ENCODE data around the gene RPL18A. TPM values are rescaled to one million over a fixed set of nuclear protein-coding genes. Genes with fewer than 3 reads are reported as not detected.
A peak's percentile ranks its signal among the peaks of the same experiment; 100 is the strongest.

RPL18A gene
- total RNA-seq (2014; rRNA removed; shearing (Covaris generic)), result 1,269 and 1,595 TPM in 2 replicates

GRCh38 chr19:17859533-17860330 is at the start of gene RPL18A:
RPL18A (plus strand) TSS chr19:17859910; CDS start chr19:17859957, 47 bp downstream.
- peak; percentile 100 for DNase-seq (ENCODE audit: low read depth)

DNA sequence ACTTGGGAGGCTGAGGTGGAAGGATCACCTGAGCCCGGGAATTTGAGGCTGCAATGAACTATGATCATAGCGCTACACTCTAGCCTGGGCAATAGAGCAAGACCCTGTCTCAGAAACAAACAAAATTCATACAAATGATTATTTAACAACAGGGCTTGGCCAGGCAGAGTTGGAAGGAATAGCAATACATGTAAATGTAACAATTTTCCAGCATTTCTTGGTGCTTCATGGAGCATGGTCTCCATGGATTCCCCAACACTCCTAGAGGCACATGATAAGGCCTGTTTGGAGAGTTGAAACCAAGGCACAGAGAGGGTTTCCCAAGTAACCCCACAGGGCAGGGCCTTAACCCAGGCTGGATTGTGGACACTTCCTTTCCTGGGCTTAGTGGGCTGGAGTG is 48.6 kb upstream of the RPL18A start:
- no peak for DNase-seq (ENCODE audit: low read depth)

GRCh38 chr19:17811681-17812080 is 48.0 kb upstream of the RPL18A start:
- no peak for DNase-seq (ENCODE audit: low read depth)

DNA sequence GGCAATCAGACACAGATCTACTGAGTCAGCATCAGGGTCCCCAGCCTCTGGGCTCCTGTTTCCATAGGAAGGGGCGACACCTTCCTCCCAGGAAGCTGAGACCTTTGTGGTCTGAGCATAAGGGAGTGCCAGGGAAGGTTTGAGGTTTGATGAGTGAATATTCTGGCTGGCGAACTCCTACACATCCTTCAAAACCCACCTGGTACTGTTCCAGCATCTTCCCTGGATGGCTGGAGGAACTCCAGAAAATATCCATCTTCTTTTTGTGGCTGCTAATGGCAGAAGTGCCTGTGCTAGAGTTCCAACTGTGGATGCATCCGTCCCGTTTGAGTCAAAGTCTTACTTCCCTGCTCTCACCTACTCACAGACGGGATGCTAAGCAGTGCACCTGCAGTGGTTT is 47.6 kb upstream of the RPL18A start:
- no peak for DNase-seq (ENCODE audit: low read depth)

DNA sequence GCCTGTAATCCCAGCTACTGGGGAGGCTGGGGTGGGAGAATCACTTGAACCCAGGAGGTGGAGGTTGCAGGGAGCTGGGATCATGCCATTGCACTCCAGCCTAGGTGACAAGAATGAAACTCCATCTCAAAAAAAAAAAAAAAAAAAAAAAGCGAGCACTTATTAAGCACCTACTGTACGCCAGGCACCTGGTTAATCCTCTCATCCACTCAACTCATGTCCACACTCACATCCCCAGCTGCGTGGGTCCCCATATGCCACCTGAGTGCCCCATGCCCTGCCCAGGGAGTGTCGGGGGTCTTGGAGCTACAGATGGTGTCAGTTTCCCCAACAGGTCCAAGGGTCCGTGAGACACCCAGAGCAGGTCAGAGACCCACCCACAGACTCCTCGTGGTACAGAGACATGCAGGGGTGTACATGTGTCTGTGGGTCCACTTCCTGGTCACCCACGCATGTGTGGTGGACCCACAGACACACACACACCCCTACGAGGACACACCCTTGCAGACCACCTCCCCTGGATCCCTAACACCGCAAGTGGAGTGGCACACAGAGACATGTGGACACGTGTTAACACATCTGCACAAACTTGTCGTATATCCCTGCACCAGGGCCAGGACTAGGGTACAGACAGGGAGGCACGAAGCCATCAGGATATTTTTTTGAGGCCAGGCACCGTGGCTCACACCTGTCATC is 41.9 kb upstream of the RPL18A start:
- no peak for DNase-seq (ENCODE audit: low read depth)

DNA sequence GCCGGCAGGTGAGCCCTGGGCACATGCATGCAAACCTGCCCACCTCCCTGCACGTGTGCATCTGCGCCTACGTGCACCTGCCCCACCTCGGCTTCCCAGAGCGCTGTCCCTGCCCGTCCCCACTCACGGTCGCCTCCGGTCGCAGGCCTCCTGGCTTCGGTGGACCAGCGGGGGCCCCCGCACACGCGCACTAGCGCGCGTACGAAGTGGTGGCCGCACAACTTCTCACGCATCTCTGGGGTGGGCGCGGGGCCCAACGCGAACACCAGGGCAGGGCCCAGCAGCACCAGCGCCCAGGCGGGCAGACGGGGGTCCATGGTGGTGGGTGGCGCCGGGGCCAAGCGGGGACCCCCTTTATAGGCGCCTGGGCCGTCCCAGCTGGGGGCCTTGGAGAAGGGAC is 38.5 kb upstream of the RPL18A start, which contains the start of gene INSL3:
Gene INSL3 (minus strand): TSS at position 330 of the 400 bp plus-strand sequence. CDS start 13 bp downstream, at position 317.
- no peak for DNase-seq (ENCODE audit: low read depth)

- DNase-seq (ENCODE audit: low read depth), result no peak
Measured at GRCh38 chr19:17824339-17824738, 35.4 kb upstream of the RPL18A start.

- no peak for DNase-seq (ENCODE audit: low read depth)
Measured at GRCh38 chr19:17826508-17827056, 33.1 kb upstream of the RPL18A start.

- DNase-seq (ENCODE audit: low read depth), result peak; percentile 69
Measured at GRCh38 chr19:17829855-17830566, 29.7 kb upstream of the RPL18A start.

GRCh38 chr19:17830567-17831418 is 28.9 kb upstream of the RPL18A start:
- peak; percentile 78 for DNase-seq (ENCODE audit: low read depth)

DNA sequence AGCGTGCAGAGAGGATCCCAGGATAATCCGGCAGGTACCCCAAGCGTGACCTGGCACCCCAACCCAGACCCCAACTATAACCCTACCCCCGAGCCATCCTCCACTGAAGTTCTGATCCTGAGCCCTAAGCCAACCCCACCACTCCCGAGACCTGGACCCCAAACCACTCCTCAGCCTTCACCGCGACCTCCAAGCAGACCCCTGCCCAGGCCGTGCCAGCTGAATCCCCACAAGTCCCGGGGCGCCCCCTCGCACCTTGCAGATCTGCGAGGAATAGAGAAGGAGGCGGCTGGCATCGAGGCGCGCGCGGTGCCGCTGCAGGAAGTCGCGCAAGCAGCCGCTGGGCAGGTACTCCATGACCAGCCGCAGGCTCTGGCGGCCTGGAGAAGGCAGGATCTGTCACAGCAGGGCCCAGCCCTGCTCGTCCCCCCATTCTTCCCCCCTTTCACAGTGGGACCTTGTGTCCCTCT is 28.3 kb upstream of the RPL18A start:
- DNase-seq (ENCODE audit: low read depth), result no peak

- DNase-seq (ENCODE audit: low read depth), result no peak
Measured at GRCh38 chr19:17832443-17833208, 27.1 kb upstream of the RPL18A start.

DNA sequence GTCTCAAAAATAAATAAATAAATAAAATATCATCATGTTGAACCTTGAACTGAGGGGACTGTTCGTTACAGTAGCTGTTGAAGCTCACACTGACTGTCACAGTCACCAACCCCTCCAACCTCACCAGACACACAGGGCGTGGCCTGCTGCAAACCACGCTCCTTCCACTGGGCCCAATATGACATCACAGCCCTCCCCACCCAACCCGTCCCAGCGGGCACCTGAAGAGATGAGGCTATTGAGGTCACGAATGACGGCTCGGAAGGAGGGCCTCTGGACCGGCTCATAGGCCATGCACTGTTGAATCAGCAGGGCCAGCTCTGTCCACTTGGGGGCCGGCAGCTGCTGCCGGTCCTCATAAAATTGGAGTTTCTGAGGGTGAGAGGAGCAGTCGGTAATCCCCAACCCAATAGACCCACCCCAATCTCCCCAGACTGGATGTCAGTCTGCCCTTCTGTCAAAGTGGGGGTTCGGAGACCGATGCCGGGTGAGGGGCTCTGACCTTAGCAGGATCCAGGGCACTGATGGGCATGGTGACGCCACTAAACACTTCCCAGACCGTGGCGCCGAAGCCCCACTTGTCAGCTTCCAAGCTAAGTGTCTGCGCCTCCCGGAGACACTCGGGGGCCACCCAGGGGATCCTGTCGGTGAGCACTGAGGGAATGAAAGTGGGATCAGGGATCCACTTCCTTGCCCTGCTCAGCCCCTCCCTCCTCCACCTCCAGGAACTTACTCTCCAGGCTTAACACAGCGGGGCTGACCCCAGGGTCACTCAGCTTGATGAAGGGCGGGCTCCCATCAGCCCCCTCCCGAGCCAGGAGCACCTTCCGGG is 25.1 kb upstream of the RPL18A start:
- no peak for DNase-seq (ENCODE audit: low read depth)

GRCh38 chr19:17835182-17836006 is 24.3 kb upstream of the RPL18A start:
- no peak for DNase-seq (ENCODE audit: low read depth)

- DNase-seq (ENCODE audit: low read depth), result no peak
Measured at GRCh38 chr19:17836530-17836929, 23.2 kb upstream of the RPL18A start.

GRCh38 chr19:17837972-17838371 is 21.7 kb upstream of the RPL18A start:
- DNase-seq (ENCODE audit: low read depth), result no peak

GRCh38 chr19:17840019-17840418 is 19.7 kb upstream of the RPL18A start:
- DNase-seq (ENCODE audit: low read depth), result no peak

DNA sequence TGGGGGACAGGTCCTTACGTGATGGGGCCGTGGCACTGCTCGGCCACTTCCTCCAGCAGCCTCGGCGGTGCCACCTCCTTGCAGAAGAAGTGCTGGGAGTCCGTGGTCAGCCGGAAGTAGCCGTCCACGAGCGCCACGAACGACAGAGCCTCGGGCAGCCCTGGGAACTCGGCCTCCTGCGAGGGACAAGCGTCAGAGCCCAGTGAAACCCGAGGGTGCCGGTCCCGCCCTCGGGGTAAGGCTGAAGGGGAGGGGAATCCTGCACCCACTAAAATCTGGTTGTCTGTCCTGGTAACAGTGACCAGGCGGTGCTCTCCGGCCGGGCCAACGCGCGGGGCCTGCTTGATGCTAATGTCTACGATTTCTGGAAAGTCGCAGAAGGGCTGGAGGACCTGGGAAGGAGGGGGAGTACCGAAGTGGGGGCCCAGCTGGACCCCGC is 18.3 kb upstream of the RPL18A start:
- no peak for DNase-seq (ENCODE audit: low read depth)
